Fibroblast of lung (primary cell): Measurements from ENCODE around the gene GIPC3. TPM values are rescaled to one million over a fixed set of nuclear protein-coding genes. Genes with fewer than 3 reads are reported as not detected.

ENCODE experiments used
- DNase-seq, 2 donors: peaks; one replicate each; pipeline versions ENCODE4 v3.0.0 to v3.0.0-alpha.2; 2010; ENCODE audit warnings: low read depth in 2 of 2
- H2AFZ ChIP-seq: 2 replicates; pipeline ENCODE4 v1.5.1; 2012; ENCODE audit warnings: low read length, control low read depth, inconsistent platforms
- H3K27ac ChIP-seq: 2 replicates; pipeline ENCODE4 v1.5.1; 2011; ENCODE audit warnings: low read length, control low read depth; ENCODE audit not compliant: insufficient read depth
- H3K27me3 ChIP-seq: 2 replicates; pipeline ENCODE4 v1.5.1; 2011; ENCODE audit warnings: mild to moderate bottlenecking, low read length; ENCODE audit not compliant: control insufficient read depth, insufficient read depth
- H3K36me3 ChIP-seq: 2 replicates; pipeline ENCODE4 v1.5.1; 2011; ENCODE audit warnings: low read length; ENCODE audit not compliant: control insufficient read depth, insufficient read depth
- H3K4me1 ChIP-seq: 2 replicates; pipeline ENCODE4 v1.5.1; 2011; ENCODE audit warnings: low read length; ENCODE audit not compliant: control insufficient read depth, insufficient read depth; ENCODE audit errors: extremely low read depth
- H3K4me2 ChIP-seq: 2 replicates; pipeline ENCODE4 v1.5.1; 2011; ENCODE audit warnings: low read length, control low read depth; ENCODE audit not compliant: insufficient read depth; ENCODE audit errors: extremely low read depth
- H3K4me3 ChIP-seq, 4 experiments: fragments of 200-600 bp in 1 of 4; sonication (generic) in 1 of 4; replicated peaks in 1 of 4; 2 replicates each; pipeline ENCODE4 v1.5.1; 2011 to 2016; ENCODE audit warnings: low read length in 4 of 4, low read depth in 3 of 4, mild to moderate bottlenecking in 3 of 4, control low read depth in 2 of 4, inconsistent platforms in 1 of 4, mixed read lengths in 1 of 4; ENCODE audit not compliant: insufficient read depth in 1 of 4; ENCODE audit errors: control extremely low read depth in 1 of 4
- H3K79me2 ChIP-seq: 2 replicates; pipeline ENCODE4 v1.5.1; 2012; ENCODE audit warnings: mild to moderate bottlenecking, low read length, inconsistent platforms; ENCODE audit not compliant: control insufficient read depth, insufficient read depth
- H3K9ac ChIP-seq: 2 replicates; pipeline ENCODE4 v1.5.1; 2011; ENCODE audit warnings: mild to moderate bottlenecking, low read length, control low read depth; ENCODE audit not compliant: insufficient read depth
- H3K9me3 ChIP-seq: 2 replicates; pipeline ENCODE4 v1.5.1; 2012; ENCODE audit warnings: low read depth, low read length; ENCODE audit not compliant: control insufficient read depth, insufficient read depth
- H4K20me1 ChIP-seq: 2 replicates; pipeline ENCODE4 v1.5.1; 2011; ENCODE audit warnings: low read length; ENCODE audit not compliant: control insufficient read depth, insufficient read depth; ENCODE audit errors: extremely low read depth
- EZH2 ChIP-seq: IDR thresholded peaks from 2 replicates; pipeline ENCODE4 v1.5.1; 2012; ENCODE audit warnings: low read length, control low read depth, mild to moderate bottlenecking; ENCODE audit errors: missing control alignments
- polyA plus RNA-seq, 2 donors: library from polyadenylated mRNA; depleted of rRNA in 1 of 2; stranded (reverse) in 1 of 2; unstranded in 1 of 2; fragments of >200 nt; gene quantifications; 2 replicates each; pipeline ENCODE4 v1.2.1, GENCODE V29; 2011 to 2012; ENCODE audit warnings: missing spikeins in 1 of 2
- total RNA-seq: library from RNA; depleted of rRNA; stranded (reverse); fragments of >200 nt; gene quantifications from 2 replicates; pipeline ENCODE4 v1.2.1, GENCODE V29; 2014
- TF ChIP-seq, protein P1 (sequence below), 2 donors: IDR thresholded peaks in 1 of 2; conservative IDR thresholded peaks in 1 of 2; 1 replicate in 1 of 2; 2 replicates in 1 of 2; pipeline ENCODE4 v1.5.1; 2011 to 2012; ENCODE audit warnings: low read length in 2 of 2, control low read depth in 1 of 2, inconsistent platforms in 1 of 2, low read depth in 1 of 2, mild to moderate bottlenecking in 1 of 2

The GIPC3 gene
- total and polyA plus RNA-seq, 2 donors (not counting 1 experiment from before 2014, with no cell fraction given), result under 0.01 to 0.60 TPM

- Histone ChIP-seq H3K4me3 (no peak overlapping the region), H3K36me3 (peaks cover 2% of the 10 kb centered on the region), H3K9me3 (no peaks in the 10 kb centered on the region), H2AFZ (no peak overlapping the region), H3K4me1 (peaks cover 5% of the 10 kb centered on the region), H3K4me2 (no peak overlapping the region), H4K20me1 (no peaks in the 10 kb centered on the region), H3K79me2 (no peaks in the 10 kb centered on the region), H3K27me3 (no peaks in the 10 kb centered on the region), H3K9ac (no peak overlapping the region), H3K27ac (no peak overlapping the region)
- TF ChIP-seq, protein P1, sequence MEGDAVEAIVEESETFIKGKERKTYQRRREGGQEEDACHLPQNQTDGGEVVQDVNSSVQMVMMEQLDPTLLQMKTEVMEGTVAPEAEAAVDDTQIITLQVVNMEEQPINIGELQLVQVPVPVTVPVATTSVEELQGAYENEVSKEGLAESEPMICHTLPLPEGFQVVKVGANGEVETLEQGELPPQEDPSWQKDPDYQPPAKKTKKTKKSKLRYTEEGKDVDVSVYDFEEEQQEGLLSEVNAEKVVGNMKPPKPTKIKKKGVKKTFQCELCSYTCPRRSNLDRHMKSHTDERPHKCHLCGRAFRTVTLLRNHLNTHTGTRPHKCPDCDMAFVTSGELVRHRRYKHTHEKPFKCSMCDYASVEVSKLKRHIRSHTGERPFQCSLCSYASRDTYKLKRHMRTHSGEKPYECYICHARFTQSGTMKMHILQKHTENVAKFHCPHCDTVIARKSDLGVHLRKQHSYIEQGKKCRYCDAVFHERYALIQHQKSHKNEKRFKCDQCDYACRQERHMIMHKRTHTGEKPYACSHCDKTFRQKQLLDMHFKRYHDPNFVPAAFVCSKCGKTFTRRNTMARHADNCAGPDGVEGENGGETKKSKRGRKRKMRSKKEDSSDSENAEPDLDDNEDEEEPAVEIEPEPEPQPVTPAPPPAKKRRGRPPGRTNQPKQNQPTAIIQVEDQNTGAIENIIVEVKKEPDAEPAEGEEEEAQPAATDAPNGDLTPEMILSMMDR (conservative IDR thresholded peaks at IDR 0.05 in 1 of 2, IDR thresholded peaks at IDR 0.05 in 1 of 2; ENCODE audit: low read depth in 1 of 2, low read length in 2 of 2), result no peak
- no peak for TF ChIP-seq EZH2
- DNase-seq, result no peak
These were observed 15.7 kb downstream of the GIPC3 start for GRCh38 chr19:3601021-3601420.

DNA sequence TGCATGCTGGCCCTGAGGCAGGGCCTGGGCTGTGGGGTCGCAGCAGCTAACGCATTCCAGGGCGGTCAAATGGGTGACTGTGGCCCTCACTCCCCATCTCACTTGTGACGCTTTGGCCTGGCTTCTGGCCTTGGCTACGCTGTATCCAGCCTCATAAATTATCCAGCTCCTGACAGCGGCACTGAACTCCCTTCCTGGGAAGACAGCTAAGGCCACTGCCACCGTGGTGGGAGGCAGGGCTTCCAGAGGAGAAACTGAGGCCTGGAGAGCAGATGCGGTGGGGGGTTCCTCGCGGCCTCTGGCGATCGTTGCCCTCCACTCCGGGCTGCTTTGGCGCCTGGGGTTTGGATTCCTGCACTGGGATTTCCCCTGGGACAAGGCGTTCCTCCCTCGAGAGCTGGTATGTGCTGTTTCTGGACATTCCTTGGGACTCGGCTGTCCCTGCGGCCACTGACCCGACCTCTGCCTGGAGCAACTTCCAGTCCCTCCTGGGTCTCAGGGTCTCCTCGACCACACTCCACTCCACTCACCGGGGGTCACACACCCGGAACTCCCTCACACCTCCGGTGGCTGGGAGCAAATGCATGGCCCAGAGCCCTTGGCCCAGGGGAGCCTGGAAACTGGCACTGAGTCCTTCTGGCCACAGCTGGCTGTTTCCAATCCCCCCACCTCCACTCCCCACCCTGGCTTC, 18.0 kb downstream of the GIPC3 start:
- no peak overlapping the region for H3K4me2 ChIP-seq
- H3K4me3 ChIP-seq, result no peak overlapping the region
- H3K27ac ChIP-seq, result no peak overlapping the region
- H3K79me2 ChIP-seq, result no peaks in the 10 kb centered on the region
- no peak for DNase-seq
- no peak for TF ChIP-seq EZH2
- TF ChIP-seq, protein P1 (conservative IDR thresholded peaks at IDR 0.05 in 1 of 2, IDR thresholded peaks at IDR 0.05 in 1 of 2; ENCODE audit: low read depth in 1 of 2, low read length in 2 of 2), result no peak
- peaks cover 2% of the 10 kb centered on the region for H3K36me3 ChIP-seq
- H3K9ac ChIP-seq, result no peak overlapping the region
- peaks cover 9% of the 10 kb centered on the region for H3K4me1 ChIP-seq
- H3K27me3 ChIP-seq, result no peaks in the 10 kb centered on the region
- H2AFZ ChIP-seq, result no peak overlapping the region
- H3K9me3 ChIP-seq, result no peaks in the 10 kb centered on the region
- H4K20me1 ChIP-seq, result no peaks in the 10 kb centered on the region

GRCh38 chr19:3604227-3604986, 19.1 kb downstream of the GIPC3 start:
- Histone ChIP-seq H3K4me3 (no peak overlapping the region), H3K36me3 (peaks cover 2% of the 10 kb centered on the region), H3K79me2 (no peaks in the 10 kb centered on the region), H3K27me3 (no peaks in the 10 kb centered on the region), H3K4me1 (peaks cover 9% of the 10 kb centered on the region), H4K20me1 (no peaks in the 10 kb centered on the region), H3K9me3 (no peaks in the 10 kb centered on the region), H2AFZ (no peak overlapping the region), H3K9ac (no peak overlapping the region), H3K4me2 (no peak overlapping the region), H3K27ac (no peak overlapping the region)
- TF ChIP-seq, protein P1 (conservative IDR thresholded peaks at IDR 0.05 in 1 of 2, IDR thresholded peaks at IDR 0.05 in 1 of 2; ENCODE audit: low read depth in 1 of 2, low read length in 2 of 2), result no peak
- TF ChIP-seq EZH2, result no peak
- no peak for DNase-seq
